Ramos (cell line): ENCODE data around the gene NAMPT.

Experiments used
- in situ Hi-C: fragments of 300-500 bp; cut with MboI; formaldehyde crosslinking; loops from one replicate; pipeline ENCODE4 v1.14.3; 2022; ENCODE audit warnings: low sequenced_read_pairs; ENCODE audit not compliant: unreplicated experiment

Gene NAMPT

GRCh38 chr7:106277976-106278375 lies 6.8 kb downstream of the NAMPT start:
- in situ Hi-C loops = no loop called here

DNA sequence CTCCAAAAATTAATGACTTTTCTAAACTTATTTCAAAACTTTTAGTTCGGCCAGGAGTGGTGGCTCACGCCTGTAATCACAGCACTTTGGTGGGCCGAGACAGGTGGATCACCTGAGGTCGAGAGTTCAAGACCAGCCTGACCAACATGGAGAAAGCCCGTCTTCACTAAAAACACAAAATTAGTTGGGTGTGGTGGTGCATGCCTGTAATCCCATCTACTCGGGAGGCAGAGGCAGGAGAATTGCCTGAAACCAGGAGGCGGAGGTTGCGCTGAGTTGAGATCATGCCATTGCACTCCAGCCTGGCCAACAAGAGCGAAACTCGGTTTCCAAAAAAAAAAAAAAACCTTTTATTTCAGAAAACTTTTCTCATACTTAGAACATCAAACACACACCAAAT lies 8.3 kb downstream of the NAMPT start:
- in situ Hi-C loops = no loop called here

GRCh38 chr7:106273009-106273668 lies 11.6 kb downstream of the NAMPT start:
- in situ Hi-C loops = no loop called here

DNA sequence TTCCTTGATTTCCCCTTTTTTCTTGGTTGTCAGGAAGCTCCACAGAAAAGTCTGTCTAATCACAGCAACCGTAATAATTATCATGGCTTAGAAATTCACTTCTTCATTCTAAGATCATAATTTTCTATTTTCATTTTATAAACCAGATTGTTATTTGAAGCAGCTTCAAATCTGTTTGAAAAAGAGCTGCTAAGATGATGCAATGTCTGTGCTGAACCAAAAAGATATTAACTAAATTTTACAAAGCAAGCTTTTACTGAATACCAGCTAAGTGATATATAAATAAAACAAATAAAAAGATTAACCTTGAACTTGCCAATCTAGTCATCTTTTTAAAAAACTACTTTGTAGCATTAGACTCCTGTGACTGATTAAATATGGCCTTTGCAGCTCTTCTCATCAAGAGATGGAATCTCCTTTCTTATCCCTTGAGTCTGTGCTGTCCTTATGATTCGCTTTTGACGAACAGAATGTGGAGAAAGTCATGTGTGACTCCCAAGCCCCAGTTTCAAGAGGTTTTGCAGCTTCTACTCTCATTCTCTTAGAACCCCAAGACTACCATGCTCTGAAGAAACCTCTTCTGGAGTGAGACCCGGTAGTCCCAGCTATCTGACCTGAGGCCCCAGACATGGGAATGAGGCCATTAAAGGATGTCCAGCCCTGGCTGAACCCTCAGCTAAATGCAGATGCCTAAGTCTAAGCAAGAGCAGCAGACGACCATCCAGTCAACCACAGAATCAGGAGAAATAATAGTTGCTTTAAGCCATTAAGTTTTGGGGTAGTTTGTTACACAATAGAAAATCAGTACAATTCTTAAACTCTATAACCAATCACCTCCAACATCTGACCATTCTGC lies 14.4 kb downstream of the NAMPT start:
- in situ Hi-C loops = no loop called here

- in situ Hi-C loops = no loop called here
Observed at GRCh38 chr7:106269254-106269961, 15.4 kb downstream of the NAMPT start.

GRCh38 chr7:106265133-106265532 lies 19.6 kb downstream of the NAMPT start:
- in situ Hi-C loops = no loop called here

DNA sequence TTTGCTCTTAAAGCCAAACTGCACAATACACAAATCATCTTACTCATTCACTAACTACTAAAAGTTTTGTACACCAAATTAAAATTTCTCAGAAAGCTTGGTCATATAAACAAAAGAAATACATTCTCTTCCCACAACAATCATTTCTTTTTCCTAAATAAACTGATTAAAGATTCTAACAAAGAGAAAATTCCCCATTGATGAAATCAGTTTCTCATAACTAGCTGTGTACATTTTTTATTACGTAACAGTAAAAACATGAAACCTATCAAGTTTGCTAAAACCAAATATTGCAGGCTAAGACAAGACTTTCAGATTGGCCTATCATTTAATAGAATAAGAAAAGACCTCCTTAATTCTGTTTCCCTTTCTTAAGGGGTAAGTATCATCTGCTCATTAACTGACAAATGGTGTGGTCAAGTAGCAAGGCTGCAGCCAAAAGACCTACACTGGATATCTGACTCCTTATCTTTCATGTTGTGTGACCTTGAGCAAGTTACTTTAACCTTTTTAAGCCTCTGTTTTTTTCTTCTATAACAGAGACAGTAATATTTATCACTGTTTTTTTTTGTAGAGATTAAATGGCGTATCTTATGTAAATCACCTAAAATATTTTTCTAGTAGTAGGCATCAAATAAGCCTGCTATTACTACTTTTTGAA lies 22.4 kb downstream of the NAMPT start:
- in situ Hi-C loops = no loop called here

DNA sequence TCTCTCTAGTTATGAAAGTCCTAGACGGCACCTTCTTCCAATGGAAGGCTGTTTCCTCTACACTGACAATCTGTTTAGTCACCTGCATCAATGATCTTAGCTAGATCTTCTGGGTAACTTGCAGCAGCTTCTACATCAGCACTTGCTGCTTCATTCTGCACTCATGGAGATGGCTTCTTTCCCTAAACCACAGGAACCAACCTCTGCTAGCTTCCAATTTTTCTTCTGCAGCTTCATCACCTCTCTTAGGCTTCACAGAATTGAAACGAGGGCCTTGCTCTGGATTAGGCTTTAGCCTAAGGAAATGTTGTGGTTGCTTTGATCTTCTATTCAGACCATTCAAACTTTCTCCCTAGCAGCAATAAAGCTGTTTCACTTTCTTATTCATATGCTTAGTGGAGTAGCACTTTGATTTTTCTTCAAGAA lies 24.6 kb downstream of the NAMPT start:
- in situ Hi-C loops = no loop called here

DNA sequence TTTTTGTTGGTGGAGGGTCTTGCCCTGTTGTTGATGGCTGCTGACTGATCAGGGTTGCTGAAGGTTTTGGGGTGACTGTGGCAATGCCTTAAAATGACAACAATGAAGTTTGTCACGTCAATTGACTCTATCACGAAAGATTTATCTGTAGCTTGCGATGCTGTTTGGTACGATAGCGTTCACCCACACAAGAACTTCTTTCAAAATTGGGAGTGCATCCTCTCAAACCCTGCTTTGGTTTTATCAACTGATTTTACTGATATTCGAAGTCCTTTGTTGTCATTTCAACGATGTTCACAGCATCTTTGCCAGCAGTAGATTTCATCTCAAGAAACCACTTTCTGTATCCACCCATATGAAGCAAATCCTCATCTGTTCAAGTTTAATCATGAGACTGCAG lies 26.0 kb downstream of the NAMPT start:
- in situ Hi-C loops = no loop called here

DNA sequence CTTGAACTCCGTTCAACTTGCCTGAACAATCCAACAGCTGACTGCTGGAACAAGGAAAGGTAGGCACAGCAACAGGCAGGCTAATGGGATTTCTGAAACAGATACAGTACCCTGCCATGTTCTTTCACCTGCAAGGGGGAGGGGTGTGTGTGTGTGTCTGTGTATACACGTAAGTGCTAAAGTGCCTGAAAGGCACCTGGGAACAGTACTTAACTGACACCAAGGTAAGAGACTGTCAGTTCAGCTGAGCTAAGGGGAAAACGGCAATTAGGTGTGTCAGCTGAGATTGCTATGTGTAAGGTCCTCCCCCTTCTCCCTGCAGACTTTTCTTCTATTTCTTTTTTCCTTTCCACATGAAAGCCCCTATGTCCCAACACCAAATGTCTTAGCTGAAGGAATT lies 27.0 kb downstream of the NAMPT start:
- in situ Hi-C loops = no loop called here

DNA sequence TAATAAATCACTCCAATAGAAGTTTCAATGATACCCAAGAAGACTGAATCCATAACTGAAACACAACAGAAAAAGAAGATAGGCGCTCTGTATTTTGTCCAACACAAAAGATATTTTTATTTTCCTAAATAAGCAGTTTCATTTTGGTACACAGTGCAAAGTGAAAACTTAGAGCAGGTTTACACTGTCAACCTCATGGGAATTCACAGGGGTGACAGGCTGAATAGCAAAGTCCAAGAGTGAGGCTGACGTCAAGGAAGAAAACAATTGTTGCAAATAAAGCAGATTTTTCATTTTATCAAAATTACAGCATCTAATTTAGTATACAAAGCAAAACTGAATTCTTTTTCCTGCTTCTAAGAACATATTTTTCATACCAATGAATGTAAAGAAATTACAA lies 28.6 kb downstream of the NAMPT start:
- in situ Hi-C loops = no loop called here

DNA sequence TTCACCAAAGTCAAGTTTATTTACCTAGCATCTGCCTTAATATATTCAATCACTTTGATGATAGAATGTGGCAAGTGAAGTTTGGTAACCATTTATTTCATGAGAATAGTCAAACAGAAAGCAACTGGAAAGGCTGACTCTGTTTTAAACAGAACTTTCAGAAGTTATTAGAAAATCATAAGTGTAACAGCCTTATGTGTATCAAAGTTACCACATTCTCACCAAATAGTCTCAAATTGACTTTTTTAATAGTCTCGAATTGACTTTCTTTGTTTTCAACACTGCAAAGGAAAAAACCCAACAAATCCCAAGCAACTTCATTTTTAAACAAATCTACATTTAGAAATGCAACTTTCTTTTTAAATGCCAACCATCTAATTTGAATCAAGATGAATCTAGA lies 29.5 kb downstream of the NAMPT start:
- in situ Hi-C loops = no loop called here

- in situ Hi-C loops = no loop called here
Observed at GRCh38 chr7:106254525-106255116, 30.2 kb downstream of the NAMPT start.

- in situ Hi-C loops = no loop called here
Observed at GRCh38 chr7:106252568-106252967, 32.2 kb downstream of the NAMPT start.

GRCh38 chr7:106249488-106249887 lies 35.3 kb downstream of the NAMPT start:
- in situ Hi-C loops = no loop called here

GRCh38 chr7:106248600-106248999 lies 36.2 kb downstream of the NAMPT start:
- in situ Hi-C loops = no loop called here

DNA sequence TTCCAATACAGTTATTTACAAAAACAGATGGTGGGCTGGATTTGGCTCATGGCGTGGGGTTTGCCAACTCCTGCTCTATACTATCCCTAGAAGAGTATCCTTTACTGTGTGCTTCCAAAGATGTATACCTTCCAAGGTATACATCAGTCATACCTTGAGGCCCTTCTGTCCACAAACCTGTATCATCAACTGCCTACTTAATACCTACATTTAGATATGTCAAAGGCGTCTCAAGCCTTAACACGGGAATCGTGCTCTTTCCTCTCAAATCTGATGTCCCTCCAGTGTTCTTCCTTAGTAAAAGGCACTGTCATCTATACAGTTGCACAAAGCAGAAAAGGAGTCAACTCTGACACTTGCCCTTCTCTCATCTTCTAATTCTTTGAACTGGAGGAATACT lies 36.9 kb downstream of the NAMPT start:
- in situ Hi-C loops = no loop called here

- in situ Hi-C loops = no loop called here
Observed at GRCh38 chr7:106246902-106247711, 37.7 kb downstream of the NAMPT start.

DNA sequence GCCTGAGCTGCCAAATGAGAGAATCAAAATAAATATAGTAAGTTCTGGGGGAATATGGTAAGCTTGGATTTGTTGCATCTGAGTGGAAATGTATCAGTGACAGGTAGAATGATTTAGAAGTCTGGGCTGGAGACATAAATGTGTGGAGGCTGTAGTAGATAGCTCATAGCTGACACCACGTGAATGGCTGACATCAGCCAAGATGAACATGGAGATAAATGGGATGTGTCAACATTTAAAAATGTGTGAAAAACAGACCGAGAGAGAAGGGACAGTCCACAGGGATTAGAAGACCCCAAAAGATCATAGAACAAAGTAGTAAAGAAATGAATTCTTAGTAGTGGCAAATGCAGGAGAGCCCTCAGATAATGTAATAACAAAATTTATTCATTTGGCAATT lies 40.9 kb downstream of the NAMPT start:
- in situ Hi-C loops = no loop called here
